Spleen (tissue), 11 donors: ENCODE results near the gene SCYL1. TPM values are rescaled to one million over a fixed set of nuclear protein-coding genes. Genes with fewer than 3 reads are reported as not detected.

ENCODE experiments used
- DNase-seq: peaks from one replicate; pipeline ENCODE4 v3.0.0-alpha.2; 2020
- H3K27ac ChIP-seq, 8 donors: fragments of 200-600 bp; sonication (generic) in 7 of 8; 1 replicate in 4 of 8; 2 replicates in 4 of 8; pipeline versions ENCODE4 v1.5.0 to v1.8.0; 2016 to 2021; ENCODE audit warnings: inconsistent platforms in 4 of 8, mild to moderate bottlenecking in 4 of 8, moderate library complexity in 1 of 8
- H3K27me3 ChIP-seq, 7 donors: fragments of 200-600 bp; sonication (generic) in 6 of 7; replicated peaks in 1 of 7; 1 replicate in 4 of 7; 2 replicates in 3 of 7; pipeline versions ENCODE4 v1.5.0 to v1.8.0; 2016 to 2021; ENCODE audit warnings: inconsistent platforms in 3 of 7, mild to moderate bottlenecking in 1 of 7
- H3K36me3 ChIP-seq, 6 donors: fragments of 200-600 bp; sonication (generic) in 5 of 6; 1 replicate in 4 of 6; 2 replicates in 2 of 6; pipeline versions ENCODE4 v1.5.0 to v1.8.0; 2016 to 2021; ENCODE audit warnings: inconsistent platforms in 2 of 6
- H3K4me1 ChIP-seq, 6 donors: fragments of 200-600 bp; sonication (generic) in 5 of 6; 1 replicate in 3 of 6; 2 replicates in 3 of 6; pipeline versions ENCODE4 v1.5.0 to v1.8.0; 2016 to 2021; ENCODE audit warnings: inconsistent platforms in 3 of 6
- H3K4me3 ChIP-seq, 8 donors: fragments of 200-600 bp; sonication (generic) in 7 of 8; 1 replicate in 4 of 8; 2 replicates in 4 of 8; pipeline versions ENCODE4 v1.5.0 to v1.8.0; 2016 to 2021; ENCODE audit warnings: inconsistent platforms in 4 of 8, mild to moderate bottlenecking in 4 of 8, moderate library complexity in 2 of 8
- H3K9me3 ChIP-seq, 8 donors: fragments of 200-600 bp; sonication (generic) in 7 of 8; 1 replicate in 4 of 8; 2 replicates in 4 of 8; pipeline versions ENCODE4 v1.5.0 to v1.8.0; 2016 to 2021; ENCODE audit warnings: inconsistent platforms in 4 of 8
- CTCF ChIP-seq, 11 experiments: fragments of 200-600 bp in 7 of 11; fragments of 450-650 bp in 4 of 11; sonication (generic) in 4 of 11; IDR thresholded peaks in 8 of 11; conservative IDR thresholded peaks in 3 of 11; 1 replicate in 7 of 11; 2 replicates in 4 of 11; pipeline versions ENCODE4 v1.4.0 to v1.8.0; 2016 to 2021; ENCODE audit warnings: antibody characterized with exemption in 11 of 11, inconsistent platforms in 4 of 11, mild to moderate bottlenecking in 1 of 11
- POLR2A ChIP-seq, 3 donors: fragments of 450-650 bp; IDR thresholded peaks; one replicate each; pipeline ENCODE4 v1.5.1; 2017; ENCODE audit warnings: antibody characterized with exemption in 3 of 3, mild to moderate bottlenecking in 1 of 3
- POLR2AphosphoS5 ChIP-seq, 3 donors: sonication (generic); formaldehyde crosslinking; IDR thresholded peaks; one replicate each; pipeline ENCODE4 v1.5.1; 2017; ENCODE audit warnings: antibody characterized with exemption in 3 of 3
- WGBS, 5 donors: extraction: QIAGEN DNeasy Blood & Tissue Kit in 3 of 5; methylation state at CpG; one replicate each; pipeline versions ENCODE4 v1.1.5 to v1.1.7; 2013 to 2018; 5-methylcytosine and 5-hydroxymethylcytosine counted together
- intact Hi-C: fragments of 100-400 bp; cut with DNase I; formaldehyde crosslinking; loops from one replicate; pipeline ENCODE4 v1.15.0; 2023; ENCODE audit warnings: low total_unique reads
- polyA plus RNA-seq, 3 donors: library from polyadenylated mRNA; stranded (reverse); fragments of 200-250 nt; gene quantifications; one replicate each; pipeline ENCODE4 v1.2.1, GENCODE V29; 2013
- total RNA-seq, 7 donors: library from RNA; depleted of rRNA in 3 of 7; stranded (reverse); fragments of >200 nt in 3 of 7; fragmentation: NEBNext Ultra II Directional in 4 of 7; extraction: Animal tissue kit (Norgen Biotek cat#: 25700) in 4 of 7; gene quantifications; one replicate each; pipeline versions ENCODE4 v1.1.0 to v1.2.1, GENCODE V29; 2016 to 2021
- donor health status: healthy with polysubstance abuse.
- donor health status: DM: no; HTN: no; CAD: no; lungs with moderate emphysema.
- donor health status: DM: no; HTN: no; CAD: no.
- donor health status: Bipolar disorder and iron deficiency.
- donor health status: healthy.
- donor health status: DM: no; HTN: no; CAD: no.
- donor health status: DM: yes; HTN: yes; CAD: no.

SCYL1 gene
- total and polyA plus RNA-seq, 10 donors = 52.4 to 125 (median 74.8) TPM

- Histone ChIP-seq H3K9me3 (no peaks in the 10 kb centered on the region), H3K27ac (peak overlapping the region; percentile 29 to 91 (median 62)), H3K27me3 (peaks cover 0 to 18% (median 0%) of the 10 kb centered on the region in 7 donors), H3K4me3 (no peak overlapping the region), H3K36me3 (no peaks in the 10 kb centered on the region), H3K4me1 (peaks cover 60 to 92% (median 81%) of the 10 kb centered on the region in 6 donors)
- TF ChIP-seq CTCF (IDR thresholded peaks at IDR 0.05 in 8 of 11, conservative IDR thresholded peaks at IDR 0.05 in 3 of 11) = no peak
- no peak for TF ChIP-seq POLR2AphosphoS5 (IDR thresholded peaks at IDR 0.05)
- TF ChIP-seq POLR2A (IDR thresholded peaks at IDR 0.05) = no peak
- 67 to 84% (median 81%) methylated on average over 4 of the region's 4 CpGs for WGBS, 5 donors
- intact Hi-C loops = no loop called here
- DNase-seq = no peak
Measured at GRCh38 chr11:65554842-65555430, 30.1 kb downstream of the SCYL1 start.

GRCh38 chr11:65555693-65556231 is 30.9 kb downstream of the SCYL1 start:
- intact Hi-C loops = no loop called here

GRCh38 chr11:65556470-65557279 is 31.8 kb downstream of the SCYL1 start:
- Histone ChIP-seq H3K27me3 (peaks cover 0 to 18% (median 0%) of the 10 kb centered on the region in 7 donors), H3K9me3 (no peaks in the 10 kb centered on the region), H3K4me3 (peak overlapping the region in 7 of 8 donors; percentile 15 to 76 (median 50)), H3K4me1 (peaks cover 56 to 95% (median 88%) of the 10 kb centered on the region in 6 donors), H3K27ac (peak overlapping the region; percentile 14 to 91 (median 88)), H3K36me3 (no peaks in the 10 kb centered on the region)
- TF ChIP-seq CTCF (IDR thresholded peaks at IDR 0.05 in 8 of 11, conservative IDR thresholded peaks at IDR 0.05 in 3 of 11) (no peak), POLR2A (IDR thresholded peaks at IDR 0.05) (no peak), POLR2AphosphoS5 (IDR thresholded peaks at IDR 0.05) (no peak)
- 82 to 86% (median 86%) methylated on average over 12 of the region's 12 CpGs for WGBS, 5 donors
- intact Hi-C loops = no loop called here
- no peak for DNase-seq

More at GRCh38 chr11:65555693-65556231, 30.9 kb downstream of the SCYL1 start:
- peaks cover 59 to 98% (median 88%) of the 10 kb centered on the region in 6 donors for H3K4me1 ChIP-seq
- no peaks in the 10 kb centered on the region for H3K9me3 ChIP-seq
- peak overlapping the region; percentile 29 to 91 (median 78) for H3K27ac ChIP-seq
- peaks cover 0 to 18% (median 0%) of the 10 kb centered on the region in 7 donors for H3K27me3 ChIP-seq
- H3K4me3 ChIP-seq = no peak overlapping the region
- no peak for TF ChIP-seq CTCF (IDR thresholded peaks at IDR 0.05 in 8 of 11, conservative IDR thresholded peaks at IDR 0.05 in 3 of 11)
- peak; percentile 57 to 78 (median 72) for TF ChIP-seq POLR2AphosphoS5 (IDR thresholded peaks at IDR 0.05)
- DNase-seq = peak; percentile 85
- no peaks in the 10 kb centered on the region for H3K36me3 ChIP-seq
- WGBS, 5 donors = 56 to 72% (median 58%) methylated on average over 3 to 6 of the region's 6 CpGs
